Trophoblast cell (in vitro differentiated cells and primary cell): ENCODE measurements around the gene DCTN2.
A peak's percentile ranks its signal among the peaks of the same experiment; 100 is the strongest.

Experiments used
- DNase-seq, 2 donors: peaks; one replicate each; pipeline ENCODE4 v3.0.0-alpha.2; 2016
- H2AFZ ChIP-seq: 2 replicates; pipeline ENCODE4 v1.6.1; 2013; ENCODE audit warnings: low read length, moderate library complexity, mild to moderate bottlenecking; ENCODE audit not compliant: insufficient read depth, poor library complexity
- H2AK5ac ChIP-seq: 2 replicates; pipeline ENCODE4 v1.6.1; 2013; ENCODE audit warnings: mild to moderate bottlenecking, low read length
- H2BK120ac ChIP-seq: 2 replicates; pipeline ENCODE4 v1.6.1; 2013; ENCODE audit warnings: low read length, mild to moderate bottlenecking, moderate library complexity; ENCODE audit not compliant: insufficient read depth, poor library complexity
- H2BK12ac ChIP-seq: 2 replicates; pipeline ENCODE4 v1.6.1; 2013; ENCODE audit warnings: mild to moderate bottlenecking, low read length, moderate library complexity
- H2BK5ac ChIP-seq: 2 replicates; pipeline ENCODE4 v1.6.1; 2013; ENCODE audit warnings: low read length, low read depth, moderate library complexity, mild to moderate bottlenecking; ENCODE audit not compliant: poor library complexity
- H3K14ac ChIP-seq: 2 replicates; pipeline ENCODE4 v1.6.1; 2013; ENCODE audit warnings: mild to moderate bottlenecking, low read length
- H3K18ac ChIP-seq: 2 replicates; pipeline ENCODE4 v1.6.1; 2013; ENCODE audit warnings: mild to moderate bottlenecking, low read length
- H3K23ac ChIP-seq: 2 replicates; pipeline ENCODE4 v1.6.1; 2013; ENCODE audit warnings: low read length
- H3K27ac ChIP-seq: 2 replicates; pipeline ENCODE4 v1.5.1; 2013; ENCODE audit warnings: low read depth, mild to moderate bottlenecking, inconsistent platforms, low read length, moderate library complexity
- H3K27me3 ChIP-seq: 2 replicates; pipeline ENCODE4 v1.6.1; 2013; ENCODE audit warnings: inconsistent platforms, mild to moderate bottlenecking, low read length, moderate library complexity; ENCODE audit not compliant: insufficient read depth
- H3K36me3 ChIP-seq, 2 experiments: 1 replicate in 1 of 2; 2 replicates in 1 of 2; pipeline ENCODE4 v1.6.1; 2013; ENCODE audit warnings: low read length in 2 of 2, mild to moderate bottlenecking in 2 of 2, moderate library complexity in 1 of 2; ENCODE audit not compliant: insufficient read depth in 2 of 2, control insufficient read depth in 1 of 2
- H3K4ac ChIP-seq: 2 replicates; pipeline ENCODE4 v1.6.1; 2013; ENCODE audit warnings: low read depth, mild to moderate bottlenecking, low read length, moderate library complexity
- H3K4me1 ChIP-seq, 2 experiments: 1 replicate in 1 of 2; 2 replicates in 1 of 2; pipeline ENCODE4 v1.6.1; 2013; ENCODE audit warnings: low read length in 2 of 2, mild to moderate bottlenecking in 2 of 2, moderate library complexity in 1 of 2; ENCODE audit not compliant: insufficient read depth in 2 of 2, control insufficient read depth in 1 of 2
- H3K4me2 ChIP-seq: 2 replicates; pipeline ENCODE4 v1.6.1; 2013; ENCODE audit warnings: inconsistent platforms, mild to moderate bottlenecking, low read length, moderate library complexity
- H3K4me3 ChIP-seq: 2 replicates; pipeline ENCODE4 v1.5.1; 2013; ENCODE audit warnings: mild to moderate bottlenecking, low read depth, low read length, inconsistent platforms
- H3K79me1 ChIP-seq: one replicate; pipeline ENCODE4 v1.6.1; 2013; ENCODE audit warnings: low read length
- H3K79me2 ChIP-seq: 2 replicates; pipeline ENCODE4 v1.6.1; 2013; ENCODE audit warnings: low read length, mild to moderate bottlenecking; ENCODE audit not compliant: control insufficient read depth, insufficient read depth, poor library complexity
- H3K9ac ChIP-seq: 2 replicates; pipeline ENCODE4 v1.6.1; 2013; ENCODE audit warnings: mild to moderate bottlenecking, low read length
- H3K9me3 ChIP-seq: 2 replicates; pipeline ENCODE4 v1.6.1; 2013; ENCODE audit warnings: low read depth, mild to moderate bottlenecking, control low read depth, inconsistent platforms, low read length; ENCODE audit not compliant: insufficient read depth
- H4K12ac ChIP-seq: 2 replicates; pipeline ENCODE4 v1.6.1; 2013; ENCODE audit warnings: low read depth, mild to moderate bottlenecking, low read length, moderate library complexity
- H4K8ac ChIP-seq: 2 replicates; pipeline ENCODE4 v1.6.1; 2013; ENCODE audit warnings: low read depth, mild to moderate bottlenecking, low read length, moderate library complexity
- H4K91ac ChIP-seq: one replicate; pipeline ENCODE4 v1.6.1; 2013; ENCODE audit warnings: low read depth, mild to moderate bottlenecking, low read length, moderate library complexity
- WGBS: extraction: QIAGEN DNeasy Blood & Tissue Kit; methylation state at CpG from one replicate; pipeline ENCODE4 v1.1.7; 2013; ENCODE audit warnings: missing lambda C conversion rate; ENCODE audit not compliant: insufficient read length, insufficient coverage; ENCODE audit errors: extremely low coverage; 5-methylcytosine and 5-hydroxymethylcytosine counted together

DCTN2 gene

DNA sequence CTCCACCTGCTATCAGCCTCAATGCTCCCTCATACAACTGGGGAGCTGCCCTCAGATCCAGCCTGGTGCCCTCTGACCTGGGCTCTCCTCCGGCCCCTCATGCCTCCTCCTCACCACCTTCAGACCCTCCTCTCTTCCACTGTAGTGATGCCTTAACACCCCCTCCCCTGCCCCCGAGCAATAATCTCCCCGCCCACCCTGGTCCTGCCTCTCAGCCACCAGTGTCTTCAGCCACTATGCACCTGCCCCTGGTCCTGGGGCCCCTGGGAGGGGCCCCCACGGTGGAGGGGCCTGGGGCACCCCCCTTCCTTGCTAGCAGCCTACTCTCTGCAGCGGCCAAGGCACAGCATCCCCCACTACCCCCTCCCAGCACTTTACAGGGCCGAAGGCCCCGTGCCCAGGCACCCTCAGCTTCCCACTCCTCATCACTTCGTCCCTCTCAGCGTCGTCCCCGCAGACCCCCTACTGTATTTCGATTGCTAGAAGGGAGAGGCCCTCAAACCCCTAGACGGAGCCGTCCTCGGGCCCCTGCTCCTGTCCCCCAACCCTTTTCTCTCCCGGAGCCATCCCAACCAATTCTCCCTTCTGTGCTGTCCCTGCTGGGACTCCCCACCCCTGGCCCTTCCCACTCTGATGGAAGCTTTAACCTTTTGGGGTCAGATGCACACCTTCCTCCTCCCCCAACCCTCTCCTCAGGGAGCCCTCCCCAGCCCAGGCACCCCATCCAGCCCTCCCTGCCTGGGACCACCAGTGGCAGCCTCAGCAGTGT is 21.2 kb downstream of the DCTN2 start:
- no peak overlapping the region for H3K18ac ChIP-seq
- no peak overlapping the region for H2AK5ac ChIP-seq
- H2AFZ ChIP-seq, result no peak overlapping the region
- H4K8ac ChIP-seq, result no peak overlapping the region
- H3K27me3 ChIP-seq, result no peaks in the 10 kb centered on the region
- no peaks in the 10 kb centered on the region for H3K9me3 ChIP-seq
- no peak overlapping the region for H3K4me2 ChIP-seq
- DNase-seq, result no peak
- H4K12ac ChIP-seq, result no peak overlapping the region
- H3K4me3 ChIP-seq, result no peak overlapping the region
- no peak overlapping the region for H2BK12ac ChIP-seq
- peaks cover 57 to 64% of the 10 kb centered on the region in 2 experiments for H3K36me3 ChIP-seq
- H3K23ac ChIP-seq, result no peak overlapping the region
- H3K4ac ChIP-seq, result no peak overlapping the region
- no peak overlapping the region for H3K27ac ChIP-seq
- H2BK5ac ChIP-seq, result no peak overlapping the region
- H3K79me2 ChIP-seq, result peaks cover 14% of the 10 kb centered on the region
- no peak overlapping the region for H2BK120ac ChIP-seq
- H3K4me1 ChIP-seq, result peaks cover 22 to 30% of the 10 kb centered on the region in 2 experiments
- no peak overlapping the region for H3K9ac ChIP-seq
- WGBS, result no CpG with 5 or more reads among the region's 16 CpGs
- H4K91ac ChIP-seq, result no peak overlapping the region
- H3K14ac ChIP-seq, result no peak overlapping the region
- H3K79me1 ChIP-seq, result peaks cover 24% of the 10 kb centered on the region

- H3K27me3 ChIP-seq, result no peaks in the 10 kb centered on the region
- no peak overlapping the region for H3K18ac ChIP-seq
- no peak overlapping the region for H3K4me2 ChIP-seq
- no peak overlapping the region for H2BK12ac ChIP-seq
- H2AK5ac ChIP-seq, result no peak overlapping the region
- H3K14ac ChIP-seq, result no peak overlapping the region
- H3K4me3 ChIP-seq, result no peak overlapping the region
- H3K9ac ChIP-seq, result no peak overlapping the region
- no peak overlapping the region for H3K23ac ChIP-seq
- H3K79me2 ChIP-seq, result peaks cover 16% of the 10 kb centered on the region
- no peak overlapping the region for H4K8ac ChIP-seq
- no peak overlapping the region for H3K4ac ChIP-seq
- H4K12ac ChIP-seq, result no peak overlapping the region
- no peak overlapping the region for H2AFZ ChIP-seq
- peaks cover 27% of the 10 kb centered on the region for H3K79me1 ChIP-seq
- DNase-seq, result no peak
- H3K9me3 ChIP-seq, result no peaks in the 10 kb centered on the region
- H4K91ac ChIP-seq, result no peak overlapping the region
- H3K4me1 ChIP-seq, result peaks cover 22 to 27% of the 10 kb centered on the region in 2 experiments
- peaks cover 51 to 56% of the 10 kb centered on the region in 2 experiments for H3K36me3 ChIP-seq
- WGBS, result no CpG with 5 or more reads among the region's 11 CpGs
- no peak overlapping the region for H2BK120ac ChIP-seq
- H2BK5ac ChIP-seq, result no peak overlapping the region
- no peak overlapping the region for H3K27ac ChIP-seq
Measured at GRCh38 chr12:57524814-57525614, 22.0 kb downstream of the DCTN2 start.

DNA sequence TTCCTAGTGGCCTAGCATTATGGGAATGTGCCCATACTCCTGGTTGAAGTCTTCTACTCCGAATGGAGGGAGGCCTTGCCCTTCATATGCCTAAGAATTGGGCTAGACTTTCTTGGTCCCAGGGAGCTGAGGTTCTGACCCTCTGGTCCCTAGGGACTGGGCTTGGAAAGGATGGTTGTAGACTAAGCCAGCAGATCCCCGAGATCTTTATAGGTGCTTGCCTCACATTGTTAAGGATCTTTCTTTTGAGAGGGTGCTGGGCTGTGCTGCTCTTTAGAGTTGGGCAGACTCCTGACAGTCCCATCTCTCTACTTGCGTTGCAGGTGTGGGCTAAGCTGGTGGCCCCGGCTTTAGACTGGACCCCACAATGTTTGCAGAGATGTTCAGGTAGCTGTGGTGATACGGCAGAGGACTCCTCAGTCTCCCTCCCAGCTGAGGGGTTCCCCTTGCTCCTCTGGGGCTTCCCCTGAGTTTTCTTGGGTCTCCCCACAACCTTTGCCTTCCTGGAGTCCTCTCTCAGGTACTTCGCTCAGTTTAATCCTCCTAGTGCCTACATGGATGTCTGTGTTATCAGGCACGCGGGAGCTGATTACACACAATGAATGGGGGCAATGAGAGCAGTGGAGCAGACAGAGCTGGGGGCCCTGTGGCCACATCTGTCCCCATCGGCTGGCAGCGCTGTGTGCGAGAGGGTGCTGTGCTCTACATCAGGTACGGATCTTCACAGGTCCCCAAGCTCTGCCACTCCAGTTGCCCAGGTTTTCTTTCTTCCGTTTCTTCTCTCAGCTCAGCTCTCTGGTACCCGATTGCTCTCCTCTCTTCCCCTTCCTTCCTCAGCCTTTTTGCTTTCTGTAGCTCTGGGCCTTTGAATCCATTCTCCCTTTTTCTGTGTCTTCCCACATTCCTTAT is 23.0 kb downstream of the DCTN2 start:
- no peaks in the 10 kb centered on the region for H3K9me3 ChIP-seq
- H3K79me1 ChIP-seq, result peaks cover 33% of the 10 kb centered on the region
- no peak overlapping the region for H2BK12ac ChIP-seq
- no peak overlapping the region for H3K23ac ChIP-seq
- no peak overlapping the region for H2AFZ ChIP-seq
- WGBS, result no CpG with 5 or more reads among the region's 14 CpGs
- H3K9ac ChIP-seq, result no peak overlapping the region
- H4K12ac ChIP-seq, result no peak overlapping the region
- H2BK5ac ChIP-seq, result no peak overlapping the region
- H3K27me3 ChIP-seq, result no peaks in the 10 kb centered on the region
- H3K18ac ChIP-seq, result peak overlapping the region; percentile 38
- H2AK5ac ChIP-seq, result peak overlapping the region; percentile 19
- H3K4me1 ChIP-seq, result peaks cover 22 to 30% of the 10 kb centered on the region in 2 experiments
- H2BK120ac ChIP-seq, result no peak overlapping the region
- H3K4ac ChIP-seq, result peak overlapping the region; percentile 80
- peak overlapping the region; percentile 82 for H4K91ac ChIP-seq
- H3K36me3 ChIP-seq, result peaks cover 44 to 49% of the 10 kb centered on the region in 2 experiments
- H3K14ac ChIP-seq, result peak overlapping the region; percentile 14
- H3K27ac ChIP-seq, result peak overlapping the region; percentile 69
- H3K4me3 ChIP-seq, result peak overlapping the region; percentile 74
- peak overlapping the region; percentile 78 for H3K4me2 ChIP-seq
- H3K79me2 ChIP-seq, result peaks cover 23% of the 10 kb centered on the region
- no peak overlapping the region for H4K8ac ChIP-seq
- no peak for DNase-seq
